ENCODE measurements around the gene PRKCH. TPM values are rescaled to one million over a fixed set of nuclear protein-coding genes. Genes with fewer than 3 reads are reported as not detected.
A peak's percentile ranks its signal among the peaks of the same experiment; 100 is the strongest.

The PRKCH gene
- total RNA-seq, 1 experiment from 2014 or later: 5.2 TPM

DNA sequence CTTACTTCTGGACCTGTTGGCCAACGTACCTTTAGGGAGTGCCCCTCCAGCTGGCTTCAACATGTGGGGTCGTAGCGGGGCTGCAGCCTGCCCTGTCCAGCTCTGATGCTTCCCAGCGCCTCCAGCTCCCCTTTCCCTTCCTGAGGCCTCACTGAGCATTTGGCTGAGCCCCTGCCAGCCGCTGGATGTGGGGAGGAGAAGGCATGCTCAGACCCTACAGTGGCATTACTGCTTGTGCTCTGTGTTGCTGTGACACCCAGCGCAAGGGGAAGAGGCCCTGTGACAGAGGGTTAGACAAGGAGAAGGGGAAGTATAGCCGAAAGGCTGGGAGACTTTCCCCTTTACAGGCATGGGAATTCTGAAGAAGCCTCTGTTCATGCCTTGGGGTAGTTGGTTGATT is 145.9 kb downstream of the PRKCH start:
- Histone ChIP-seq H3K4me2 (ENCODE audit: insufficient read depth, insufficient read length, low read length) (no peak overlapping the region), H3K27me3 (ENCODE audit: insufficient read depth, low read length) (no peaks in the 10 kb centered on the region), H4K20me1 (ENCODE audit: control insufficient read depth, insufficient read depth, insufficient read length) (no peaks in the 10 kb centered on the region), H2BK12ac (ENCODE audit: insufficient read length, low read depth, low read length) (no peak overlapping the region), H3K79me2 (ENCODE audit: insufficient read depth, low read length) (no peaks in the 10 kb centered on the region), H3K56ac (ENCODE audit: insufficient read length, low read depth, low read length) (no peak overlapping the region), H3K4ac (ENCODE audit: low read depth, low read length) (no peak overlapping the region), H2BK15ac (ENCODE audit: low read depth, low read length) (no peak overlapping the region), H3K18ac (ENCODE audit: insufficient read length, low read depth, low read length) (no peak overlapping the region), H4K8ac (replicated peaks; ENCODE audit: insufficient read length, low read depth, low read length) (no peak overlapping the region), H2AFZ (ENCODE audit: low read length) (no peak overlapping the region), H2BK5ac (ENCODE audit: insufficient read length, low read length) (no peak overlapping the region), H2BK20ac (ENCODE audit: low read depth, low read length, poor library complexity, severe bottlenecking) (no peak overlapping the region), H3K9me3 (ENCODE audit: control insufficient read depth, low read depth, low read length) (no peaks in the 10 kb centered on the region), H2BK120ac (ENCODE audit: low read depth, low read length, poor library complexity, severe bottlenecking) (no peak overlapping the region), H4K91ac (ENCODE audit: insufficient read length, low read depth, low read length) (no peak overlapping the region), H3K23ac (ENCODE audit: insufficient read length, low read depth, low read length) (no peak overlapping the region), H3K14ac (ENCODE audit: insufficient read depth, low read length) (no peak overlapping the region), H3K23me2 (ENCODE audit: insufficient read length, low read depth, low read length, poor library complexity, severe bottlenecking) (peaks cover 2% of the 10 kb centered on the region), H3K4me1 (ENCODE audit: insufficient read depth, low read length) (peaks cover 12% of the 10 kb centered on the region; the same call in 1 of the 2 replicates), H3K79me1 (ENCODE audit: insufficient read depth, low read depth, low read length, poor library complexity, severe bottlenecking) (no peaks in the 10 kb centered on the region), H3K9ac (ENCODE audit: extremely low read depth, insufficient read length, low read length) (no peak overlapping the region), H3K27ac (ENCODE audit: insufficient read length, low read depth, low read length) (no peak overlapping the region), H2AK5ac (ENCODE audit: insufficient read length, low read length) (no peak overlapping the region), H4K5ac (ENCODE audit: insufficient read length, low read depth, low read length) (no peak overlapping the region), H3T11ph (ENCODE audit: low read length) (no peak overlapping the region)
- H3K27ac Mint-ChIP-seq: peak overlapping the region in 1 of 3 experiments; percentile 25; a peak in 2 of 7 replicates
- whole genome bisulfite sequencing (ENCODE audit: extremely low coverage, insufficient read length, low lambda C conversion rate): no CpG with 5 or more reads among the region's 7 CpGs
- DNase-seq: no peak
- H3K4me1 Mint-ChIP-seq: peaks cover 59 to 61% of the 10 kb centered on the region in 2 experiments
- peaks cover 0 to 9% of the 10 kb centered on the region in 2 experiments; a peak in 3 of 5 replicates for H3K9me3 Mint-ChIP-seq
- no peaks in the 10 kb centered on the region; the same call in 1 of the 2 replicates for H3K27me3 Mint-ChIP-seq (ENCODE audit: low read depth)
- H3K36me3 Mint-ChIP-seq (ENCODE audit: insufficient read depth in 1 of 3, low read depth in 3 of 3): peaks cover 0 to 9% (median 0%) of the 10 kb centered on the region in 3 experiments; a peak in 2 of 7 replicates
- 0 out of 5 replicates have a peak overlapping the region, but pooled peaks of 1 of the 2 experiments have one; percentile 15 for H3K4me3 Mint-ChIP-seq
- TF ChIP-seq, protein P1, sequence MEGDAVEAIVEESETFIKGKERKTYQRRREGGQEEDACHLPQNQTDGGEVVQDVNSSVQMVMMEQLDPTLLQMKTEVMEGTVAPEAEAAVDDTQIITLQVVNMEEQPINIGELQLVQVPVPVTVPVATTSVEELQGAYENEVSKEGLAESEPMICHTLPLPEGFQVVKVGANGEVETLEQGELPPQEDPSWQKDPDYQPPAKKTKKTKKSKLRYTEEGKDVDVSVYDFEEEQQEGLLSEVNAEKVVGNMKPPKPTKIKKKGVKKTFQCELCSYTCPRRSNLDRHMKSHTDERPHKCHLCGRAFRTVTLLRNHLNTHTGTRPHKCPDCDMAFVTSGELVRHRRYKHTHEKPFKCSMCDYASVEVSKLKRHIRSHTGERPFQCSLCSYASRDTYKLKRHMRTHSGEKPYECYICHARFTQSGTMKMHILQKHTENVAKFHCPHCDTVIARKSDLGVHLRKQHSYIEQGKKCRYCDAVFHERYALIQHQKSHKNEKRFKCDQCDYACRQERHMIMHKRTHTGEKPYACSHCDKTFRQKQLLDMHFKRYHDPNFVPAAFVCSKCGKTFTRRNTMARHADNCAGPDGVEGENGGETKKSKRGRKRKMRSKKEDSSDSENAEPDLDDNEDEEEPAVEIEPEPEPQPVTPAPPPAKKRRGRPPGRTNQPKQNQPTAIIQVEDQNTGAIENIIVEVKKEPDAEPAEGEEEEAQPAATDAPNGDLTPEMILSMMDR (conservative IDR thresholded peaks at IDR 0.05): no peak
